Activated effector memory CD4-positive, alpha-beta T cell treated with anti-CD3 and anti-CD28 coated beads, Interleukin-2, amount 50 U/mL, for 16 hours (primary cell): ENCODE data around the gene SNX24.

Experiments used
- DNase-seq: peaks from one replicate; pipeline ENCODE4 v3.0.0-alpha.2; 2020

The SNX24 gene

GRCh38 chr5:123035360-123035917, 190.0 kb downstream of the SNX24 start:
- DNase-seq: no peak

GRCh38 chr5:123035918-123036390, 190.5 kb downstream of the SNX24 start:
- DNase-seq: no peak

DNA sequence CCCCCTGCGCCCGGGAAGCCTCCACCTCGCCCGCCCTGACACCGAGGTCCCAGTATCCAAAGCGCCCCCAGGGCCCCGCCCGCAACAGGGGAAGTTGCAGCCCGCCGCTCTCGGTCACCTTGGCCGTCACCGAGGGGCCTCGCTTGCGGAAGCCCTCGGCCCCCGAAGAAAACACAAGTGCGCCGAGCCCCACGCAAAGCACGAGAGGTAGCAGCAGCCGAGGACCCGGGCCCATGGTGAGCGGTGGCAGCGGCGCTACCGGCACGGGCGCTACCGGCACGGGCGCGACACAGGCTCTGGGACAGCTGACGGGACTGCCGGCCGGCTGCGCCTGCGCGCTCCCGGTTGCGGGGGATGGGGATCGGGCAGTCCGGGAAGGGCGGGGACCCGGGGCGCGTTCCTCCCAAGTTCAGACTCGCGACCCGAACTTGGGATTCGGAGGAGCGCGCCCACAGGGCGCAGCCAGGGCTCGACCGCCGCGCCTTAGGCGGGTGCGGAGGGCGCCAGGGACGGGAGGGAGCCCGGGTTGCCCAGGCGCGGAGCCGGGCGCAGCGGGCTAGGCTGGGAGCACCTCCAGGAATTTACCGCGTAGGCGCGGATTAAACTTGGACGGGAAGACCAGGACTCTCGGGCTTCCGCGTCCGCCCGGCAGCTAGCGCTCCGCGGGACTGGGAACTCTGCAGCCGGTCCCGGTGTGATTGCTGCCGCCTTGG, 191.1 kb downstream of the SNX24 start, which contains the start of gene PPIC:
Gene PPIC (minus strand): TSS at position 335 of the 713 bp plus-strand sequence. CDS start 100 bp downstream, at position 235.
- no peak for DNase-seq

GRCh38 chr5:123037104-123037418, 191.6 kb downstream of the SNX24 start:
- no peak for DNase-seq

- no peak for DNase-seq
These were observed 194.3 kb downstream of the SNX24 start for GRCh38 chr5:123039673-123040072.

DNA sequence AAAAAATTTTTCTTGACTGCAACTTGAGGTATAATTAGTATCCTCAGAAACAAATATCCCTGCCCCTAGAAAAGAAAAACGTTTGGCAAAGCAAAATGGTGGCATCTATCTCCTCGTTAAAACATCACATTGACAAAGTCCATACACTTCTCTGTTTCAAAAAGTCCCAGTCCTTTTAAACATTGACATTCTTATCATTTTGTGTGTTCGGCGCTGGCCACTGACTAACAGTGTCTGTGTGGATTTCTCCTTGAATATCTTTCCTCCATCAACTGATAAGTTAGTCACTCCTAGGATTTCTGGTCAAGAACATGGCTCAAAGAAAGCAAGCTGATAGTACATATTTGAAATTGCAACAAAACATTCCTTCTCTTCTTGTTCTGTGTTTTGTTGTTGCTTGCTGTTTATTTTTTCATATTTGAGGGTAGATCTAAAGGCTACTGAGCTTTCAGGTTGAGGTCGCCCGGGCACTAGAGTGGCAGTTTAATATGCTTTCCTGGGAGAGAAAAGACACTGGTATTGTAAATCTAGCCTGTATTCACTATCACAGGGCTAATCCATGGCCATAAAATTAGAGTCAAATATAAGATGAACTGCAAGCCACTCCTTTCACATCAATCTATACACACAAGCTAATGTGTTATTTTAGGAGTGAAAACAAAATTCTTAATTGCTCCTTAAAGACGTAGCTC, 199.7 kb downstream of the SNX24 start:
- no peak for DNase-seq

GRCh38 chr5:123046222-123046621, 200.8 kb downstream of the SNX24 start:
- no peak for DNase-seq

DNA sequence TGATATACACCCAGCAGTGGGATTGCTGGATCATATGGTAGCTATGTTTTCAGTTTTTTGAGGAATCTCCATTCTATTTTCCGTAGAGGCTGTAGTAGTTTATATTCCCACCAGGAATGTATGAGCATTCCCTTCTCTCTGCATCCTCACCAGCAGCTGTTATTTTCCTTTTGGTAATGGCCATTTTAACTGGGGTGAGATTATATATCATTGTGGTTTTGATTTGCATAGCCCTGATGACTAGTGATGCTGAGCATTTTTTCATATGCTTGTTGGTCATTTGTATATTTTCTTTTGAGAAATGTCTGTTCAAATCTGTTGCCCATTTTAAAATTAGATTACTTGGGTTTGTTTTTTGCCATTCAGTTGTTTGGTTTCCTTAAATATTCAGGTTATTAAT, 202.3 kb downstream of the SNX24 start:
- DNase-seq: no peak

- no peak for DNase-seq
These were observed 205.8 kb downstream of the SNX24 start for GRCh38 chr5:123051206-123051605.
